ENCODE measurements around the gene HEXIM2.
A peak's percentile ranks its signal among the peaks of the same experiment; 100 is the strongest.

The HEXIM2 gene

GRCh38 chr17:45136846-45137560 lies 24.7 kb upstream of the HEXIM2 start:
- TF ChIP-seq, protein P1, sequence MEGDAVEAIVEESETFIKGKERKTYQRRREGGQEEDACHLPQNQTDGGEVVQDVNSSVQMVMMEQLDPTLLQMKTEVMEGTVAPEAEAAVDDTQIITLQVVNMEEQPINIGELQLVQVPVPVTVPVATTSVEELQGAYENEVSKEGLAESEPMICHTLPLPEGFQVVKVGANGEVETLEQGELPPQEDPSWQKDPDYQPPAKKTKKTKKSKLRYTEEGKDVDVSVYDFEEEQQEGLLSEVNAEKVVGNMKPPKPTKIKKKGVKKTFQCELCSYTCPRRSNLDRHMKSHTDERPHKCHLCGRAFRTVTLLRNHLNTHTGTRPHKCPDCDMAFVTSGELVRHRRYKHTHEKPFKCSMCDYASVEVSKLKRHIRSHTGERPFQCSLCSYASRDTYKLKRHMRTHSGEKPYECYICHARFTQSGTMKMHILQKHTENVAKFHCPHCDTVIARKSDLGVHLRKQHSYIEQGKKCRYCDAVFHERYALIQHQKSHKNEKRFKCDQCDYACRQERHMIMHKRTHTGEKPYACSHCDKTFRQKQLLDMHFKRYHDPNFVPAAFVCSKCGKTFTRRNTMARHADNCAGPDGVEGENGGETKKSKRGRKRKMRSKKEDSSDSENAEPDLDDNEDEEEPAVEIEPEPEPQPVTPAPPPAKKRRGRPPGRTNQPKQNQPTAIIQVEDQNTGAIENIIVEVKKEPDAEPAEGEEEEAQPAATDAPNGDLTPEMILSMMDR (IDR thresholded peaks at IDR 0.05; ENCODE audit: extremely low read depth, insufficient read depth, missing control alignments) = no peak
- DNase-seq (ENCODE audit: low spot score) = no peak
- in situ Hi-C loops (cut with MboI; ENCODE audit: low pct_unique_long_range_greater_than_20kb, low sequenced_read_pairs, unreplicated experiment) = loop anchor here (5.0 kb wide), 1 partner anchor 60 kb away; no protein-coding TSS in a partner anchor

GRCh38 chr17:45137561-45138305 lies 23.9 kb upstream of the HEXIM2 start:
- in situ Hi-C loops (cut with MboI; ENCODE audit: low pct_unique_long_range_greater_than_20kb, low sequenced_read_pairs, unreplicated experiment) = loop anchor here (5.0 kb wide), 1 partner anchor 60 kb away; no protein-coding TSS in a partner anchor
- no peak for DNase-seq (ENCODE audit: low spot score)
- TF ChIP-seq, protein P1 (IDR thresholded peaks at IDR 0.05; ENCODE audit: extremely low read depth, insufficient read depth, missing control alignments) = no peak

GRCh38 chr17:45138911-45139532 lies 22.7 kb upstream of the HEXIM2 start:
- no peak for DNase-seq (ENCODE audit: low spot score)
- in situ Hi-C loops (cut with MboI; ENCODE audit: low pct_unique_long_range_greater_than_20kb, low sequenced_read_pairs, unreplicated experiment) = loop anchor here (5.0 kb wide), 1 partner anchor 58 kb away; no protein-coding TSS in a partner anchor

DNA sequence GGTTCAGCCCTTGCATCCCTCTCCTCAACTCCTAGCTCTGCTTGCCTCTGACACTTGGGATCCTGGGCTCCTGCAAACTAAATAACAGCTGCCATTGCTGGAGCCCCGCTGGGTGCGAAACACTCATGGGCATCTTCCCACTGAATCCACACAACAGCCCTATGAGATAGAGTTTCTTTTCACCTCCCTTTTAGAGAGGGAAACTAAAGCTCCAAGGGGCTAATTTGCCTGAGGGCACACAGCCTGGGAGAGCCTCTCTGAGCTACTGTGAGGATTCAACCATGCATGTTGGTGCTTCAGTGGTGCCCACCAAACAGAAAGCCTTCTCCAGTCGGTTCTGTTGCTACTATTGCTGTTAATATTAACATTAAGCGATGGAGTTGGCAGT lies 22.1 kb upstream of the HEXIM2 start:
- TF ChIP-seq, protein P1 (IDR thresholded peaks at IDR 0.05; ENCODE audit: extremely low read depth, insufficient read depth, missing control alignments) = no peak
- in situ Hi-C loops (cut with MboI; ENCODE audit: low pct_unique_long_range_greater_than_20kb, low sequenced_read_pairs, unreplicated experiment) = loop anchor here (5.0 kb wide), 1 partner anchor 58 kb away; no protein-coding TSS in a partner anchor
- no peak for DNase-seq (ENCODE audit: low spot score)

More at GRCh38 chr17:45138911-45139532, 22.7 kb upstream of the HEXIM2 start:
- TF ChIP-seq, protein P1 (IDR thresholded peaks at IDR 0.05; ENCODE audit: extremely low read depth, insufficient read depth, missing control alignments) = no peak

DNA sequence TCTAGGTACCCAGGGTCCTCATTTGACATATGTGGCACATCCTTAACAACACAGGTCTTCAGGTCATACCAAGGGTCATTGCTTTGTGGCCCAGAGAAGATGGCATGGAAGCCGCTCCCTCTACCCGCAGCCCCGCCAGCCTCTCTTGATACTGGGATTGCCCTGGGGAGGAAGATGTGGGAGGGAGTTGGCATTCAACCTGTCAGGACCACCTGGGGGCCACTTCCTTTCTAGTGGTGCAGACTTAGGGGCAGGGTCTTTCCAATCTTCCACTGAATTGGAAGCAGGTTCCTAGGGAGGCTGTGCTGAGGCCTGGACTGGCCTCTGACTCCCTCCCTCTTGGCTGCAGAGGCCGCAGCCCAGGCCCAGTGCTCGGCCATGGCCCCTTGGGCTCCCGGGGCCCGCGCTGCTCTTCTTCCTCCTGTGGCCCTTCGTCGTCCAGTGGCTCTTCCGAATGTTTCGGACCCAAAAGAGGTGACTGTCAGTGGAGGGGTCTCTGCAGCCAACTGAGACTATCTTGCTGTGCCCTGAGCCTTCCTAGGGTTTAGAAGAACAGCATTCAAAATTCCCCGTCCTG lies 18.5 kb upstream of the HEXIM2 start:
- TF ChIP-seq, protein P1 (IDR thresholded peaks at IDR 0.05; ENCODE audit: extremely low read depth, insufficient read depth, missing control alignments) = no peak
- in situ Hi-C loops (cut with MboI; ENCODE audit: low pct_unique_long_range_greater_than_20kb, low sequenced_read_pairs, unreplicated experiment) = no loop called here
- DNase-seq (ENCODE audit: low spot score) = no peak

- peak; percentile 53 for DNase-seq (ENCODE audit: low spot score)
- in situ Hi-C loops (cut with MboI; ENCODE audit: low pct_unique_long_range_greater_than_20kb, low sequenced_read_pairs, unreplicated experiment) = no loop called here
- TF ChIP-seq, protein P1 (IDR thresholded peaks at IDR 0.05; ENCODE audit: extremely low read depth, insufficient read depth, missing control alignments) = no peak
These were observed 17.9 kb upstream of the HEXIM2 start for GRCh38 chr17:45143767-45144198.

Measured in GM13977 (cell line).